IPS-11a (cell line): ENCODE measurements around the gene HS3ST1.

Experiments
- H3K4me3 ChIP-seq: one replicate; pipeline ENCODE4 v1.5.1; 2013; ENCODE audit warnings: low read depth, low read length, control low read depth

Gene HS3ST1

DNA sequence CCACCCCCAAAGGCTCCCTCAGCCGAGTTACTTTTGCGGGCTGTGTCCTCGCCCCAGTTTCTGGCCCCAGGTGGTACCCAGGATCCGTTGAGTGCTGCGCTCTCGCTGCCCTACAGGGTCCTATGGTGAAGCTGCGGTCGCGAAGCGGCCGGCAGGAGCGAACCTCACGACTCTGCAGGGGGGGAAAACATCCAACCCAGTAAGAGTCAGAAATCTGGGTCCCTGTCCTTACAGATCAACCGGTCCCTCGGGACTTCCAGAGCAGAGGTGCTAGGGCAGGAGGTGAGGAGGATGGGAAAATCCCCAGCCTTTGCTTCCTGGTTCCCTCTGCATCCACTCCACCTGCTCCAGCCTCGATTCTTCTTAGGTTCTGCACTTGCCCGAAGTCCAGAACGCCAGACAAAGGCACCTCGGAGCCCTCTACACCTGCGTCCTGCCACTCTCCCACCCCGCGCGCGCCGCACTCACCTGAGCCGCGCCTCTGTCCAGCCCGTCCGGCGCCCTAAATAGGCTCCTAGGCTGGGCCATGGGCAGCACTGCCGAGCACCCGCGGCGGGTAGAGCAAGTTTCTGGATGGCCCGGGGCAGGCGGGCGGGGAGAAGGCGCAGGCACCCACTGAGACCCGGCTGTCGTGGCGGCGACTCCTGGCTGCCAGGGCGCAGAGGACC, at the start of gene HS3ST1:
Gene HS3ST1, minus strand, starts transcription at position 664 of the 668 bp plus-strand sequence. CDS start 28,889 bp downstream, outside the sequence.
- H3K4me3 ChIP-seq = peak within 1 kb of the TSS; percentile 72

DNA sequence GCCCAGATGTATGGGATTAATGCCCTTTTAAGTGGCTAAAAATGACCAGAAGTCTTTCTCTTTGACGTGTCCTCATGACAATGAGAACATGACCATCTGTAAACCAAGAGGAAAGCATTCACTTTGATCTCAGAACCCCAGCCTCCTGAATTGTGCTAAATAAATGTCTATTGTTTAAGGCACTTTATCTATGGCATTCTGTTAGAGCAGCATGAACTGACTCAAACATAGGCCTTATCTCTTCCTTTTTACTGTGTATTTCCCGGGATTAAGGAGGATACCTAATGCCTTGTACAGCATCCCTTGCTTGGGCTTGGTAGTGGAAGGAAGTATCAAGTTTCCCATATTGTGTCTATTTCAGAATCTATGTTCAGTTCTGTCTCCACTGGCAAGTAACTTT, 47.2 kb upstream of the HS3ST1 start:
- no peak overlapping the region for H3K4me3 ChIP-seq

DNA sequence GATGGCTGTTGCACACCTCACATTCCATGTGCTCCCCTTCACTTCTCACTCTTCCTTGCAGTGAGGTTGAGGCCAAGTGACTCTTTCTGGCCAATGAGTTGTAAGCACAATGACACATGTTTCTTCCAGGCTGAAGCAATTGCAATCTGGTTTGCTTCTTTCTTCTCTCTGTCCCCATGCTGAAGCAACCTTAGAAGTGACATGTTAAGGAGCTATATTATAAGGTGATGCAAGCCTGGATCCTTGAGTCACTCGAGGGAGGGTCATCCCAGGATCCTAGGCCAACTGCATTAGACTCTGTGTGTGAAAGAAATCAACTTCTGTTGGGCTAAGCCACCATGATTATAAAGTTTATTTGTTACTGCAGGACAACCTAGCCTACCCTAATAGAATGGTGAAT, 45.5 kb upstream of the HS3ST1 start:
- no peak overlapping the region for H3K4me3 ChIP-seq

DNA sequence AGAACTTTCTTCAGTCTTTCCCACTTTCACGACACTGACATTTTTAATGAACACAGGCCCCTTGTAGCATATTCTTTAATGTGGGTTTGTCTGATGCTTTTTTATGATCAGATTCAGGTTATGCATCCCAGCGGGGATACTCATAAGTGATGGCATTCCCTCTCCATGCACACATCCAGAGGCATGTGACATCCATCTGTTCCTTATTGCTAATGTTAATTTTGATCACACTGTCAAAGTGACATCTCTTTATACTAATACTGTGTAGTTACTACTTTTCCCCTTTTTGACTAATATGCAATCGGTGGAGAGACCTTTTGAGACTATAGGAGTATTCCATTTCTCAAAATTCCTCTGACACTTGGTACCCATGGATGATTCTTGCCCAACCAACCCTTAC, 43.8 kb upstream of the HS3ST1 start:
- H3K4me3 ChIP-seq = no peak overlapping the region

DNA sequence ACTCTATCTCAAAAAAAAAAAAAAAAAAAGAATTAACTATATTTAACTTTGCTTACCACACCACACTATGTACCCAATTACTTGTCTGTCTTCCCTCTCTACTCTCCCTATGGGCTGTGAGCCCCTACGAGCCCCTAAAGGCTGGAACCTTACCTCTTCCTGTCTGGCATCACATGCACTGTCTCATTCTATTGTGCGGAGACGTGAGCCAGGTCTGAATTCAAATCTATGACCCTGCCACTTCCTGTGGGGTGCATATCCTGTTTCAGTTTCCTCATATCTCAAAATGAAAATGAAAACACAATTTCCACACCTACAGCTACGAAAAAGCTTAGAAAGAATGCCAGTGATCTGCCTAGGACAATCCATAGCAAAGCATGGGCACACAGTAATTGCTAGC, 42.9 kb upstream of the HS3ST1 start:
- H3K4me3 ChIP-seq = no peak overlapping the region

DNA sequence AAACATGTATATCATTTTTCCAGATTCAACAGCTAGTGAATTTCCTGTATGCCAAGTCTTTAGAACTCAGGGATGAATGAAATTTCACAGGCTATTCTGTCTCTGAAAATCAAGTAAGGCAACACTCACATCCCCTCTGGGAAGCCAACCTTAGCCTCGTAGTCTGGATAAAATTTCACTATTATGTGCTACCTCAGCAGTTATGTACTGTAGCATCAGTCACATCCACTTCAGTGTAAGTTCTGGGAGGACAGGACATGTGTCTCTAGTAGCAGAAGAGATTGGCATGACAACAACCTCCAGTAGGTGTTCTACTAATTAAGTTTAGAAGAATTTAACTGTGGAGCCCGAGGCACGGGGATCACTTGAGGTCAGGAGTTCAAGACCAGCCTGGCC, 42.4 kb upstream of the HS3ST1 start:
- H3K4me3 ChIP-seq = no peak overlapping the region

DNA sequence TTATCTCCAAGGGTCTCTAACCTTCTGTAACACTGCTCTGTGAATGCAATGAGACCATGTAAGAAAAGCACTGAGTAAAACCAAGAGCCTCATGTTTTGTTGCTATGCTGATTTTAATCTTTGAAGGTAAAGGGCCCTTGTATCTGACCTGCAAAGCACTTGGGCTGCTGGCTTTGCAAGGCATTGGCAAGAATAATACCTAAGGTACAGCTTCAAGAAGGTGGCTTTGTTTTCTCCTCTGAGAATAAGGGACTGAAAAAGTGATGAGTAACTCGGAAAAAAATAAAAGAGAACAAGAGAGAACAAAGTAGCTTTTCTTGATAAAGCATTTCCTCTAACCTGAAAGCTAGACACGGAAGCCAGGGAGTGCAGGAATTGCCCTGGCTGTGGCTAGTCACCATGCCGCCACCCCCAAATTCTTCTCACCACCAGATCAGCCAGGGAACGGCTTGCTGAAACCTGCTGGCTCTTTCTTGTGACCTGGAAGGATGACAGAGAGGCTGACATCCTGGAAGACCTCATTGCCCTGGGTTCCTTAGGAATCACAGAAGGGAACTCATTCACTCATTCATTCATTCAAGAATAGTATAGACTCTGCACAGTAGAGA, 41.8 kb upstream of the HS3ST1 start:
- no peak overlapping the region for H3K4me3 ChIP-seq

DNA sequence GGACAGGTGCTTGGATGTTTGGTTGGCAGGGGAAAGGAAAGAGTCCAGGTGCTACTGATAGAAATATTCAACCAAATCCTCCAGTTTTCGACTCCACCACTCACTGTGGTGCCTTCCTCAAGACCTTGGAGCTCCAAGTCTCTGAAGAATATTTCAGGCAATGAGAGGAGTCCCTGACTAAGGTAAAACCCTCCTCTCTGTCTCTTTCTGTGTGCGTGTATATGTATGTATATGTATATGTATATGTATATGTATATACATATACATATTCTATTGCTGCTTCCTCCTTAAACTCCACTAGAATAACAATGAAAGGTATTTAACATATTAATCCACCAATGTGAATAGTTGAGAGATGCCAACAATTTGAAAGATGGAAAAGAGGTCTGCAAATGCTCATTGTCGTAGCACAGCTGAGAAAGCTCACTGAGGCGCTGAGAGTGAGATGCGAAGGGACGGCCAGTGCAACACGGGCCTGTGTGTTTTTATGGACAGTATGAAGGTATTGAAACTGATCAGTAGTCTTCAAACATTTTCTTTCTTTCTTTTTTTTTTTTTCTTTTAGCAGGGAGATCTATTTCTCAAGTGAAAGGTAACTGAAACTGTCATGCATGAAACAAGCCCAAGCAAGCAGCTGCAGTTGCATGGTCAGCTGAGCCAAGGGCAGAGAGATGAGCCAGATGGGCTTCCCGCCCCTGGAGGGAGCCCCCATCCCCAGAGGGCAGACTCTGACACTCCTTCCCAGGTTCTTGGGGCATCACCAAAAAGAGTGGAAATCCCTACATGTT, 41.1 kb upstream of the HS3ST1 start:
- H3K4me3 ChIP-seq = no peak overlapping the region

DNA sequence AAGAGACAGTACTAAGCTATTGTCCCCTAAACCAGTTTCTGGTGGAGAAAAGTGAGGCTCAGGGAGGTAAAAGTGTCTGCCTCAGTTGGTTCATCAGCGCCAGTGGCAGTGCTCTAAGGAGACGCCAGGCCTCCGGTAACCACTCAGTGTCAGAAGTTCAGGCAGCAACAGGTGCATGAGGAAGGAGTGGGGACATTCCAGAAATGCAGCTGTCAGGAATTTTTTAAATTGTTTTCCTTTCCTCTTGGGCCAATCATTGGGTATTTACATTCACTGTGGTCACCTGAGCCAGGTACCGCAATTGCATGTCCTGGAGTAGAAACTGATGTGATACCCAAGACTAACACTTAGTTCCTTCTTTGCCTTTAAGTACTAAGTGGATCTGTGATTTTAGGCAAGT, 40.2 kb upstream of the HS3ST1 start:
- H3K4me3 ChIP-seq = no peak overlapping the region

DNA sequence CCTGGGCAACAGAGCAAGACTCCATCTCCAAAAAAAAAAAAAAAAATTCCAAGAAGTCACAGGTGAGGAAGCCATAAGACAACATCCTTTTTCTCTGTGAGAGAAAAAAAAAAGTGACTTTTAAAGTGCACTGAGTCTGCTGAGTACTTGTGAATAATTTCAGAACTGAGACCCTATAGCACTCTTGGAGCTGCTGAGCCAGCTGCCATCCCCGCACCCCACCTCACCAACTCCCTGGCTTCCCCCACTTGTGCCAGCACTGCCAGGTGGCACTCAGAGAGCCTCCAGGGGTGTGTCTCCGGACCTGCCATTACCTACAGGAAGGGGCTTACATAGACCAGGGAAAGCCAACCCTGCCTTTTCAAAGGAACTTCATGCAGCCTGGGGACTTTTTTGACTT, 39.2 kb upstream of the HS3ST1 start:
- H3K4me3 ChIP-seq = no peak overlapping the region

DNA sequence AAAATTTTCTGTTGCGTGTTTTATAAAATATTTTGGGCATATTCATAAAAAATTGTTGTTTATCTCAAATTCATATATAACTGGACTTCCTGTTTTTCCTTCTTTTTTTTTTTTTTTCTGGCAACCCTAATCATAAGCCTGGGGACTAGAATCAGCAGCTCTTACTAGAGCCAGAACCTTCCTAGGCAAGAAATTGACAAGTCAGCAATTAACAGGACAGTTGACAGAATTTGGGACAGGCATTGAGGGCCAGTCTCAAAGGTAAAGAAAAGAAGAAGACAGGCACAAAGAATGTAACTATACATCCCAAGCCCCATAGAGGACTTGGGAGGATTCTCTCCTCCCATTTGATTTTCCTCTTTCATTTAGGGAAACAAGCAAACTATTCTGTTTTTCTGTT, 35.0 kb upstream of the HS3ST1 start:
- H3K4me3 ChIP-seq = no peak overlapping the region

DNA sequence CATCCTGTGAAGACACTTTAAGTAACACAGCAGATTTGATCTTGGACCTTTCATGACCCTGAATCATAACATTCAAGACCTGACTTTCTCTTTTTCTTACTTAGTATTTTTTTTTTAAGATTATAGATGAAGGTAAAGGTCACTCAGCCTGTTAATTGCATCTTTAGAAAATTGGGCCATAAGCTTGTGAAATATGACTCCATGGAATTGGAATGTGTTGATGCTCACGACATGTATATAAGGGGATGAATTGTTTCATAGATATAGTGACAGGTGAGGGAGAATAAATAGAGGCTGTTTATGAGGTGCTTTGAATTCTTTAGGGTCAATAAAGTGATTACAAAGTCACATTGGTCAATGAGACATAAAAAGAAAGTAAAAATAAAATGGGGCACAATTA, 27.7 kb upstream of the HS3ST1 start:
- no peak overlapping the region for H3K4me3 ChIP-seq

DNA sequence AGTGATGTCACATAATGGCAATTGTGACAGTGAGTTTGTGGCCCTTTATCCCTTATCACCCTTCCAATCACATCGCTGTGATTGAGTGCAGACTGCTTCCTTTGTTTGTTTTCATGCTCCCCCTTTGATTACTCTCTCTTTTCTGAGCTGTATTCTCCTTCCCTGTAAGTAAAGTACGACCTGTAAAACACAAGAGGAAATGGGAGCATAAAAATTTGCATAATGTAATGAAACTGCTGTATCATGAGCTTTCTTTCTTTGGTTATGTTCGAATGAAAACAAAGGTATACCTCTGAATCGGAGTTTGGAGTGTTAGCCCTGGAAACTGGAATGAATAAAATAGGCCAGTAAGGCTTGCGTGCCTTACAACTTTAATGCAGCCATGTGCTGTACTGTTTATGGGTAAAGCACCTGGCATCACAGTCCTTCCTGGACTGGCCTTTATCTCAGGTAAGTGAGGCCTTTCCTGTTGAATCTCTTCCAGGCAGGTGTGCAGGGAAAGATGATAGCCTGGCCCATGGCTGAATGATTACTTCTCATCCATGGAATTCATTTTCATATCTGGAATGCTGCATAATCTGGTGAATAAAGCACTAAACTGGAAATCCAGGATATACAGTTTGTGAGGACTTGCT, 26.6 kb upstream of the HS3ST1 start:
- H3K4me3 ChIP-seq = no peak overlapping the region

DNA sequence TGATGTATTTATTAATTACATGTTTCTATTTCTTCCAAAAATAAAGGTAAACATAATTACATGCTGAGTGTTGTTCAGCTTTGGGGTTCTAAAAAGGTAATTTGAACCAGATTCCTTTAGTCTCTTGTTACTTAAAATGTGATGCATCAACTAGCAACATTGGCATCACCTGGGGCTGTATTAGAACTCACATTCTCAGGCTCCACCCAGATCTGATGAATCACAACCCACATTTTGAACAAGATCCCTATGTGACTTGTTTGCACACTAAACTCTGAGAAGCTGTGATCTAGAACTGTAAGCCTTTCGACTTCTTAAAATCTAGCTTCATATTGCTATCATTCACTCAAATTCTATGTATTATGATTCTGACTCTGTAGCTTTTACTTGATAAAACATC, 23.0 kb upstream of the HS3ST1 start:
- no peak overlapping the region for H3K4me3 ChIP-seq

DNA sequence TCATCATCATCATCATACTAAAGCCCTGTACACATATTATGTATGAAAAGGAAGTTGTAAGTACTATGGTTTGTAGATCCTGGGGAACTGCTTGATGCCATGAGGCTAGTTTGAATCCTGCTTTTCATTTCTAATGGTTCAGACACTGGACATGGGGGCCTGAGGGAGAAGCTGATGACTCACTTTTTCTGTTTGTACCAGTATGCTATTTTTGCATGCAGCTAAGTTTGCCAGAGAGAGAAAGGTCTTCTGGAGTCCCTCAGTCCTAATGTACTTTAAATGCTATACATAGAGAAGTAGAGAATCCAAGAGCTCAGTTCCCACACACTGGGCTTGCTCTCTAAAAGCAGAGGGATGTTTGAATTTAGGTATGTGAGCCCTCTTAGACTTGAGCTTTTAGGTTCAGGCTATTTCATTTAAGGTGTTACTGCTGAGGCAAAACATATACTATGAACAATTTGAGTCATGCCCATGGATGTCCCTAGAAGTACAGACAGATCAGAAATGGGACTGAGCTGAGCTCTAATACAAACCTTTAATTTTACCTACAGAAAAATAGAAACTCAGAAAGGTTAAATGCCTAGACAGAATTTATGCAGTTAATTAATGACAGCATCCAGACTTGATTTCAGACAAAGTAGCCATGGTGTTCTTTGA, 17.6 kb upstream of the HS3ST1 start:
- H3K4me3 ChIP-seq = no peak overlapping the region

DNA sequence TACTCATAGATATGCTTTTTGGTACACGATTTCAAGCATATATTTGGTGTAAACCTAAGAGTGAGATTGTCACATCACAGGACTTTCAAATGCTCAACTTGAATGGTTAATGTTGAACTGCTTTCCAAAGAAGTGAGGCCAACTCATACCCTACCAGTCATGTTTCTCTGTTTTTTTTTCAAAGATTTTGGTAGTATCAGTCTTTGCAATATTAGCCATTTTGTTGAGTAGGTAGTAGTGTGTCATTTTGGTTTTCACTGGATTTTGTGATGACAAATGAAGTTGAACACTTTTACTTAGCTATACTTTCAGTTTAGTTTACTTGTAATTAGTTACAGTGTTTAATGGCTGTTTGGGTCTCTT, 12.5 kb upstream of the HS3ST1 start:
- H3K4me3 ChIP-seq = no peak overlapping the region

DNA sequence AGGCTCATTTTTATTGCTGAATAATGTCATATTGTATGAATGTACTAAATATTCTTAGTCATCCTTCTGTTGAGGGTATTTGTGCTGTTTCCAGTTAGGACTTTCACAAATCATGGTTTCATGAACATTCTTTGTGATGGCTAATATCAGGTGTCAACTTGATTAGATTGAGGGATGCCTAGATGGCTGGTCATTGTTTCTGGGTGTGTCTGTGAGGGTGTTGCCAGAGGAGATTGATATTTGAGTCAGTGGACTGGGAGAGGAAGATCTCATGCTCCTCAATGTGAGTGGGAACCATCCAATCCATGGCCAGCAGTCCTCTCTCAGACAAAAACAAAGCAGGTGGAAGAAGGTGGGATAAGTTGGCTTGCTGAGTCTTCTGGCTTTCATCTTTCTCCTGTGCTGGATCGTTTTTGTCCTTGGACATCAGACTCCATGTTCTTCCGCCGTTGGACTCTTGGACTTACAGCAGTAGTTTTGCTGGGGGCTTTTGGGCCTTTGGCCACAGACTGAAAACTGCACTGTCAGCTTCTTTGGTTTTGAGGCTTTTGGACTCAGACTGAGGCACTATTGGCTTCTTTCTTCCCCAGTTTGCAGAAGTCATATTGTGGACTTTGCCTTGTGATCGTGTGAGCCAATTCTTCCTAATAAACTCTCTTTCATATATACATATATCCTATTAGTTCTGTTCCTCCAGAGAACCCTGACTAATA, 11.9 kb upstream of the HS3ST1 start:
- H3K4me3 ChIP-seq = no peak overlapping the region

DNA sequence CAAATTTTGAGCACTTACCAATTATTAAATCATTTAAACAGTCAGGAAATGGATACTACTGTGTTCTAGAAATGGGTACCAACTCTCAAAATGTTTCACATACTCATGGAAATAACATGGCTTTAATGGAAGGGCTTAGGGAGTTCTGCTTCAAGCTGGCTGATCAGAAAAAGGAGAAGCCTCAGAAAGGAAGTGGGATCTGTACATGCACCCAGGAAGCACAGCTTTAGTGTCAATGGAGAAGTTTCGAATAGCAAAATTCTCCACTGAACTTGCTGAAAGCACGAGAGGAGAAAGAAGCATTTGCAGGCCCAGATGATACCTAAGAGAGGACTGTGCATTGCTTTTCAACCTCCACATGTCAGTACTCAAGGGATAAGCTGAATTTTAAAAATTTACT, 11.1 kb upstream of the HS3ST1 start:
- H3K4me3 ChIP-seq = no peak overlapping the region

DNA sequence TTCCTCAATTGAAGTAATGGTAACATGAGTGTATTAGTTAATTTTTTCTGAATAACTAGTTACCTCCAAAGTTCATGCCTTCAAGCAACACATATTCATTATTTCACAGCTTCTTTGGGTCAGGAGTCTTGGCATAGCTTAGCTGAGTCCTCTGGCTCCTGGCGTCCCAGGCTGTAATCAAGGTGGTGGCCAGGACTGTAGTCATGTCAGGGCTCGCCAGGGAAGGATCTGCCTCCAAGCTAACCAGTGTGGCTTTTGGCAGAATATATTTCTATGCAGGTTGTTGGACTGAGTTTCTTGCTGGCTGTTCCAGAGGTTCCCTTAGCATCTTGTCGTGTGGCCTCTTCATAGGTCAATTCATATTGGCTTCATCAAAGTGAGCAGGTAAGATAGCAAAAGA, 10.0 kb upstream of the HS3ST1 start:
- no peak overlapping the region for H3K4me3 ChIP-seq

DNA sequence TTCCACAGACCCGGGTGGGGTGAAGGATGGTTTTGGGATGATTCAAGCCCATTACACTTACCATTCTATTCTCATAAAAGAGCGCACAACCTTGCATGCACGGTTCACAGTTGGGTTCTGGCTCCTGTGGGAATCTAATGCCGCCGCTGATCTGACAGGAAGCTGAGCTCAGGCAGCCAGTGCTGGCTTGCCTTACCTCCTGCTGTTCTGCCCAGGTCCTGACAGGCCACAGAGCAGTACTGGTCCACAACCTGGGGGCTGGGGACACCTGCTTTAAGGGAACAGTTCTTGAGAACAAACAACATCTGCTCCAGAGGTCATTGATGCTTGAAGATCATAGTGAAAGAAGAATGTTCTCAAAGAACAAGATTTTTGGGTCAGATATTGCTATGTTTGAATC, 8.0 kb upstream of the HS3ST1 start:
- H3K4me3 ChIP-seq = no peak overlapping the region

DNA sequence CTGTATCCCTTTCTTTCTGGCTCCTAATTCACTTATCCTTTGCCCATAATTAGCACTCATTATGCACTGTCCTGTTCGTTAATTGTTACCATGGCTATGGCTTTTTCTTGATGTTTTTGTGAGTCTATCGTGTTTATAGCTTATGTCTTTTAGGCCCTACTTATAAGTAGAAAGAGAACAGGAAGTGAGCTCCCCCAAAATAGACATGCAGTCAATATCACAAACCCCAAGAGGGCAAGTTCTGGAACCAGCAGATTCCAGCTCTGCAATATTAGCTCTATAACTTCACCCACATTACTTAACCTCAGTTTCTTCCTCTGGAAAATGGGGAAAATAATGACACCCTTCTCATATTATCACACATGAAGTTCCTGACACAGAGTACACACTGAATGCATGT, 7.4 kb upstream of the HS3ST1 start:
- H3K4me3 ChIP-seq = no peak overlapping the region
